ENCODE data around the gene TMEM42. TPM values are rescaled to one million over a fixed set of nuclear protein-coding genes. Genes with fewer than 3 reads are reported as not detected.

The TMEM42 gene
- total and polyA plus RNA-seq, 4 donors: 12.0 to 24.6 (median 13.5) TPM

GRCh38 chr3:44832032-44832431 is 29.7 kb upstream of the TMEM42 start:
- DNase-seq (no peak), ATAC-seq (ENCODE audit: insufficient read depth, low FRiP score) (no peak)
- no peak for TF ChIP-seq CTCF (IDR thresholded peaks at IDR 0.05; ENCODE audit: control extremely low read depth, extremely low read depth)
- Histone ChIP-seq H3K36me3 (ENCODE audit: control insufficient read depth in 4 of 4, insufficient read depth in 4 of 4, low read length in 4 of 4) (peaks cover 0 to 17% (median 2%) of the 10 kb centered on the region in 4 donors), H3K27ac (ENCODE audit: low read depth in 1 of 2, low read length in 1 of 2) (peak overlapping the region in 1 of 2 donors; percentile 48), H3K9me3 (ENCODE audit: control insufficient read depth in 4 of 4, insufficient read depth in 3 of 4, low read length in 3 of 4) (peaks cover 2 to 7% (median 4%) of the 10 kb centered on the region in 4 donors), H3K27me3 (ENCODE audit: control insufficient read depth in 3 of 3, insufficient read depth in 3 of 3, low read length in 2 of 3) (no peaks in the 10 kb centered on the region), H3K4me1 (ENCODE audit: control insufficient read depth in 5 of 5, insufficient read depth in 5 of 5, low read length in 5 of 5) (no peaks in the 10 kb centered on the region), H3K9ac (ENCODE audit: insufficient read depth in 1 of 2, low read length in 2 of 2) (no peak overlapping the region), H3K4me3 (no peak overlapping the region)
- 86 to 91% methylated on average over 1 of the region's 1 CpG for WGBS, 2 donors

- H3K27me3 ChIP-seq (ENCODE audit: control insufficient read depth in 3 of 3, insufficient read depth in 3 of 3, low read length in 2 of 3): no peaks in the 10 kb centered on the region
- 67 to 100% methylated on average over 1 to 2 of the region's 2 CpGs for whole genome bisulfite sequencing, 2 donors
- TF ChIP-seq CTCF (IDR thresholded peaks at IDR 0.05; ENCODE audit: control extremely low read depth, extremely low read depth): no peak
- H3K36me3 ChIP-seq (ENCODE audit: control insufficient read depth in 4 of 4, insufficient read depth in 4 of 4, low read length in 4 of 4): peaks cover 0 to 17% (median 2%) of the 10 kb centered on the region in 4 donors
- DNase-seq (no peak), ATAC-seq (ENCODE audit: insufficient read depth, low FRiP score) (no peak)
- H3K9ac ChIP-seq (ENCODE audit: insufficient read depth in 1 of 2, low read length in 2 of 2): no peak overlapping the region
- H3K27ac ChIP-seq (ENCODE audit: low read depth in 1 of 2, low read length in 1 of 2): peak overlapping the region in 1 of 2 donors; percentile 16
- no peaks in the 10 kb centered on the region for H3K4me1 ChIP-seq (ENCODE audit: control insufficient read depth in 5 of 5, insufficient read depth in 5 of 5, low read length in 5 of 5)
- H3K9me3 ChIP-seq (ENCODE audit: control insufficient read depth in 4 of 4, insufficient read depth in 3 of 4, low read length in 3 of 4): peaks cover 2 to 7% (median 4%) of the 10 kb centered on the region in 4 donors
- H3K4me3 ChIP-seq: no peak overlapping the region
These were observed 28.7 kb upstream of the TMEM42 start for GRCh38 chr3:44832965-44833364.

- 96% methylated on average over 7 of the region's 7 CpGs for WGBS, 2 donors
- Histone ChIP-seq H3K4me1 (ENCODE audit: control insufficient read depth in 5 of 5, insufficient read depth in 5 of 5, low read length in 5 of 5) (no peaks in the 10 kb centered on the region), H3K9me3 (ENCODE audit: control insufficient read depth in 4 of 4, insufficient read depth in 3 of 4, low read length in 3 of 4) (peaks cover 2 to 7% (median 4%) of the 10 kb centered on the region in 4 donors), H3K9ac (ENCODE audit: insufficient read depth in 1 of 2, low read length in 2 of 2) (no peak overlapping the region), H3K36me3 (ENCODE audit: control insufficient read depth in 4 of 4, insufficient read depth in 4 of 4, low read length in 4 of 4) (peaks cover 0 to 14% (median 2%) of the 10 kb centered on the region in 4 donors), H3K27me3 (ENCODE audit: control insufficient read depth in 3 of 3, insufficient read depth in 3 of 3, low read length in 2 of 3) (no peaks in the 10 kb centered on the region), H3K27ac (ENCODE audit: low read depth in 1 of 2, low read length in 1 of 2) (peak overlapping the region in 1 of 2 donors; percentile 30), H3K4me3 (no peak overlapping the region)
- no peak for DNase-seq
- no peak for ATAC-seq (ENCODE audit: insufficient read depth, low FRiP score)
- no peak for TF ChIP-seq CTCF (IDR thresholded peaks at IDR 0.05; ENCODE audit: control extremely low read depth, extremely low read depth)
These were observed 28.3 kb upstream of the TMEM42 start for GRCh38 chr3:44833394-44833793.

- peaks cover 2 to 7% (median 5%) of the 10 kb centered on the region in 4 donors for H3K9me3 ChIP-seq (ENCODE audit: control insufficient read depth in 4 of 4, insufficient read depth in 3 of 4, low read length in 3 of 4)
- ATAC-seq (ENCODE audit: insufficient read depth, low FRiP score): no peak
- H3K4me3 ChIP-seq: no peak overlapping the region
- no peak overlapping the region for H3K27ac ChIP-seq (ENCODE audit: low read depth in 1 of 2, low read length in 1 of 2)
- no peaks in the 10 kb centered on the region for H3K27me3 ChIP-seq (ENCODE audit: control insufficient read depth in 3 of 3, insufficient read depth in 3 of 3, low read length in 2 of 3)
- H3K36me3 ChIP-seq (ENCODE audit: control insufficient read depth in 4 of 4, insufficient read depth in 4 of 4, low read length in 4 of 4): peaks cover 0 to 9% (median 2%) of the 10 kb centered on the region in 4 donors
- 96 to 100% methylated on average over 3 of the region's 3 CpGs for WGBS, 2 donors
- no peak for TF ChIP-seq CTCF (IDR thresholded peaks at IDR 0.05; ENCODE audit: control extremely low read depth, extremely low read depth)
- no peaks in the 10 kb centered on the region for H3K4me1 ChIP-seq (ENCODE audit: control insufficient read depth in 5 of 5, insufficient read depth in 5 of 5, low read length in 5 of 5)
- no peak overlapping the region for H3K9ac ChIP-seq (ENCODE audit: insufficient read depth in 1 of 2, low read length in 2 of 2)
- DNase-seq: no peak
These were observed 26.0 kb upstream of the TMEM42 start for GRCh38 chr3:44835684-44836083.
